Liver (tissue), 9 donors: Measurements from ENCODE around the gene OR5F1. TPM values are rescaled to one million over a fixed set of nuclear protein-coding genes. Genes with fewer than 3 reads are reported as not detected.

Experiments used
- DNase-seq: peaks from one replicate; pipeline ENCODE4 v3.0.0-alpha.2; 2017; ENCODE audit warnings: low spot score
- H3K27ac ChIP-seq, 2 donors: one replicate each; pipeline ENCODE4 v1.7.0; 2013; ENCODE audit warnings: inconsistent platforms in 2 of 2, low read length in 2 of 2, control low read depth in 1 of 2, low read depth in 1 of 2, mild to moderate bottlenecking in 1 of 2
- H3K27me3 ChIP-seq, 4 donors: one replicate each; pipeline versions ENCODE4 v1.6.1 to v1.7.0; 2013; ENCODE audit warnings: low read length in 3 of 4, inconsistent platforms in 1 of 4, mild to moderate bottlenecking in 1 of 4, moderate library complexity in 1 of 4; ENCODE audit not compliant: control insufficient read depth in 4 of 4, insufficient read depth in 4 of 4
- H3K36me3 ChIP-seq, 4 donors: one replicate each; pipeline versions ENCODE4 v1.6.1 to v1.7.0; 2013; ENCODE audit warnings: low read length in 3 of 4, mild to moderate bottlenecking in 3 of 4, low read depth in 1 of 4, moderate library complexity in 1 of 4; ENCODE audit not compliant: control insufficient read depth in 4 of 4, insufficient read depth in 3 of 4
- H3K4me1 ChIP-seq, 4 donors: one replicate each; pipeline versions ENCODE4 v1.6.1 to v1.7.0; 2013; ENCODE audit warnings: low read length in 3 of 4, mild to moderate bottlenecking in 3 of 4, moderate library complexity in 1 of 4; ENCODE audit not compliant: control insufficient read depth in 4 of 4, insufficient read depth in 4 of 4
- H3K4me3 ChIP-seq, 3 donors: one replicate each; pipeline versions ENCODE4 v1.6.1 to v1.7.0; 2013; ENCODE audit warnings: low read length in 3 of 3, control low read depth in 1 of 3, low read depth in 1 of 3, mild to moderate bottlenecking in 1 of 3
- H3K9ac ChIP-seq, 2 donors: one replicate each; pipeline ENCODE4 v1.7.0; 2013; ENCODE audit warnings: low read length in 2 of 2, mild to moderate bottlenecking in 2 of 2, moderate library complexity in 2 of 2, control low read depth in 1 of 2, low read depth in 1 of 2
- H3K9me3 ChIP-seq, 4 donors: one replicate each; pipeline versions ENCODE4 v1.6.1 to v1.7.0; 2013; ENCODE audit warnings: low read length in 3 of 4; ENCODE audit not compliant: control insufficient read depth in 4 of 4
- ATF3 ChIP-seq: IDR thresholded peaks from 2 replicates; pipeline ENCODE4 v1.6.1; 2016; ENCODE audit warnings: antibody characterized with exemption
- CTCF ChIP-seq: fragments of 150-350 bp; IDR thresholded peaks from 2 replicates; pipeline ENCODE4 v1.5.1; 2017; ENCODE audit warnings: improper control_type of control experiment, low read depth, low read length; ENCODE audit not compliant: missing input control
- EGR1 ChIP-seq, 2 donors: IDR thresholded peaks; 2 replicates each; pipeline ENCODE4 v1.6.1; 2016 to 2018; ENCODE audit warnings: antibody characterized with exemption in 2 of 2, low read depth in 2 of 2
- FOXA1 ChIP-seq: IDR thresholded peaks from 2 replicates; pipeline ENCODE4 v1.6.1; 2016; ENCODE audit warnings: antibody characterized with exemption
- FOXA2 ChIP-seq: IDR thresholded peaks from 2 replicates; pipeline ENCODE4 v1.6.1; 2016; ENCODE audit warnings: antibody characterized with exemption
- GABPA ChIP-seq, 2 donors: IDR thresholded peaks in 1 of 2; conservative IDR thresholded peaks in 1 of 2; 2 replicates each; pipeline ENCODE4 v1.6.1; 2016; ENCODE audit warnings: antibody characterized with exemption in 2 of 2, mild to moderate bottlenecking in 1 of 2, moderate library complexity in 1 of 2
- HNF4A ChIP-seq, 2 donors: conservative IDR thresholded peaks; 2 replicates each; pipeline ENCODE4 v1.6.1; 2016; ENCODE audit warnings: antibody characterized with exemption in 2 of 2, mild to moderate bottlenecking in 2 of 2
- HNF4G ChIP-seq: IDR thresholded peaks from 2 replicates; pipeline ENCODE4 v1.6.1; 2016; ENCODE audit warnings: antibody characterized with exemption
- JUND ChIP-seq, 2 donors: IDR thresholded peaks; 2 replicates each; pipeline ENCODE4 v1.6.1; 2016; ENCODE audit warnings: antibody characterized with exemption in 2 of 2
- NR2F2 ChIP-seq: IDR thresholded peaks from 2 replicates; pipeline ENCODE4 v1.6.1; 2016; ENCODE audit warnings: antibody characterized with exemption
- RAD21 ChIP-seq, 2 donors: IDR thresholded peaks; 2 replicates each; pipeline ENCODE4 v1.6.1; 2016; ENCODE audit warnings: antibody characterized with exemption in 2 of 2, mild to moderate bottlenecking in 2 of 2
- REST ChIP-seq: IDR thresholded peaks from 2 replicates; pipeline ENCODE4 v1.6.1; 2016; ENCODE audit warnings: antibody characterized with exemption, mild to moderate bottlenecking
- RXRA ChIP-seq, 2 donors: IDR thresholded peaks; 2 replicates each; pipeline ENCODE4 v1.6.1; 2017 to 2018; ENCODE audit warnings: antibody characterized with exemption in 2 of 2, mild to moderate bottlenecking in 1 of 2
- SP1 ChIP-seq: IDR thresholded peaks from 2 replicates; pipeline ENCODE4 v1.6.1; 2018; ENCODE audit warnings: antibody characterized with exemption, mild to moderate bottlenecking
- TAF1 ChIP-seq: conservative IDR thresholded peaks from 2 replicates; pipeline ENCODE4 v1.6.1; 2016; ENCODE audit warnings: antibody characterized with exemption, mild to moderate bottlenecking
- WGBS: extraction: QIAGEN DNeasy Blood & Tissue Kit; methylation state at CpG from one replicate; pipeline ENCODE4 v1.1.7; 2013; 5-methylcytosine and 5-hydroxymethylcytosine counted together
- polyA plus RNA-seq, 2 donors: library from polyadenylated mRNA; stranded (reverse) in 1 of 2; unstranded in 1 of 2; fragments of 200-250 nt in 1 of 2; fragments of >200 nt in 1 of 2; fragmentation: Nextera tagmentation in 1 of 2; extraction: Ambion mirVana in 1 of 2; gene quantifications; one replicate each; pipeline versions ENCODE4 v1.2.1 to v1.2.3, GENCODE V29; 2013 to 2015
- total RNA-seq, 2 donors: library from RNA; depleted of rRNA; stranded (reverse); fragments of >200 nt; gene quantifications; one replicate each; pipeline ENCODE4 v1.2.3, GENCODE V29; 2014
- TF ChIP-seq, protein P1 (sequence below): IDR thresholded peaks from 2 replicates; pipeline ENCODE4 v1.6.1; 2016; ENCODE audit warnings: antibody characterized with exemption
- donor health status: healthy.
- donor health status: healthy.
- donor health status: healthy.
- donor health status: healthy.
- donor health status: healthy.

Gene OR5F1
- total and polyA plus RNA-seq, 4 donors: not detected

GRCh38 chr11:56027354-56027753 is 32.9 kb upstream of the OR5F1 start, which contains the start of gene OR5AS1 (continued):
- TF ChIP-seq JUND (IDR thresholded peaks at IDR 0.05) (no peak), RAD21 (IDR thresholded peaks at IDR 0.05) (no peak), SP1 (no peak), FOXA2 (no peak)

GRCh38 chr11:56013805-56014204 is 19.4 kb upstream of the OR5F1 start:
- no peak overlapping the region for H3K27ac ChIP-seq
- no peaks in the 10 kb centered on the region for H3K36me3 ChIP-seq
- no peak overlapping the region for H3K9ac ChIP-seq
- H3K9me3 ChIP-seq: peaks cover 0 to 4% (median 0%) of the 10 kb centered on the region in 4 donors
- 53% methylated on average over 2 of the region's 2 CpGs for WGBS
- no peak overlapping the region for H3K4me3 ChIP-seq
- DNase-seq: no peak
- H3K4me1 ChIP-seq: no peaks in the 10 kb centered on the region
- TF ChIP-seq SP1 (no peak), FOXA1 (no peak), HNF4A (conservative IDR thresholded peaks at IDR 0.05) (no peak), JUND (IDR thresholded peaks at IDR 0.05) (no peak), GABPA (IDR thresholded peaks at IDR 0.05 in 1 of 2, conservative IDR thresholded peaks at IDR 0.05 in 1 of 2) (no peak), HNF4G (no peak), TAF1 (no peak), REST (no peak), EGR1 (IDR thresholded peaks at IDR 0.05; ENCODE audit: low read depth in 2 of 2) (no peak), RAD21 (IDR thresholded peaks at IDR 0.05) (no peak), CTCF (no peak), NR2F2 (no peak), FOXA2 (no peak), RXRA (IDR thresholded peaks at IDR 0.05) (no peak), ATF3 (no peak)
- TF ChIP-seq, protein P1, sequence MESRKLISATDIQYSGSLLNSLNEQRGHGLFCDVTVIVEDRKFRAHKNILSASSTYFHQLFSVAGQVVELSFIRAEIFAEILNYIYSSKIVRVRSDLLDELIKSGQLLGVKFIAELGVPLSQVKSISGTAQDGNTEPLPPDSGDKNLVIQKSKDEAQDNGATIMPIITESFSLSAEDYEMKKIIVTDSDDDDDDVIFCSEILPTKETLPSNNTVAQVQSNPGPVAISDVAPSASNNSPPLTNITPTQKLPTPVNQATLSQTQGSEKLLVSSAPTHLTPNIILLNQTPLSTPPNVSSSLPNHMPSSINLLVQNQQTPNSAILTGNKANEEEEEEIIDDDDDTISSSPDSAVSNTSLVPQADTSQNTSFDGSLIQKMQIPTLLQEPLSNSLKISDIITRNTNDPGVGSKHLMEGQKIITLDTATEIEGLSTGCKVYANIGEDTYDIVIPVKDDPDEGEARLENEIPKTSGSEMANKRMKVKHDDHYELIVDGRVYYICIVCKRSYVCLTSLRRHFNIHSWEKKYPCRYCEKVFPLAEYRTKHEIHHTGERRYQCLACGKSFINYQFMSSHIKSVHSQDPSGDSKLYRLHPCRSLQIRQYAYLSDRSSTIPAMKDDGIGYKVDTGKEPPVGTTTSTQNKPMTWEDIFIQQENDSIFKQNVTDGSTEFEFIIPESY: no peak
- H3K27me3 ChIP-seq: no peaks in the 10 kb centered on the region
